ENCODE data around the gene AP4B1. TPM values are rescaled to one million over a fixed set of nuclear protein-coding genes. Genes with fewer than 3 reads are reported as not detected.

AP4B1 gene
- total and polyA plus RNA-seq, 2 of the 13 experiments (the other 11 are each of a cell fraction or from before 2014, with no cell fraction given), result 8.5 to 12.0 TPM

DNA sequence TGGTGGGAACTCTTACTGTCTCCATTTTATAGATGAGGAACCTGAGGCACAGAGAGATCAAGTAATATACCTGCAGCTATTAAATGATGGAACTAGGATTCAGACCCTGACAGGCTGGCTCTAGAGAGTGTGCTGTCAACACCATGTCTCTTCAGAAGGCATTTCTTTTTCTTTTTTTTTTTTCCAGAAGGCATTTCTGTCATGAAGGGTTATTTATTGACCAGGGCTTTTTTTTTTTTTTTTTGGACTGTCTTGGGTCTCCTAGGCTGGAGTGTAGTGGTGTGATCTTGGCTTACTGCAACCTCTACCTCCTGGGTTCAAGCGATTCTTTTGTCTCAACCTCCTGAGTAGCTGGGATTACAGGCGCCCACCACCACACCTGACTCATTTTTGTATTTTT, 47.1 kb upstream of the AP4B1 start:
- Histone ChIP-seq H3K9me3 (ENCODE audit: low read length) (no peaks in the 10 kb centered on the region), H3K4me2 (ENCODE audit: low read depth, low read length) (no peak overlapping the region), H3K9ac (ENCODE audit: insufficient read depth, low read depth, low read length) (no peak overlapping the region), H3K27me3 (ENCODE audit: control insufficient read depth in 1 of 2, insufficient read depth in 2 of 2, low read length in 2 of 2) (no peaks in the 10 kb centered on the region), H2AFZ (ENCODE audit: low read length) (no peak overlapping the region), H3K4me3 (replicated peaks in 1 of 3; ENCODE audit: insufficient read depth in 1 of 3, low read depth in 2 of 3, low read length in 3 of 3) (no peak overlapping the region), H3K36me3 (replicated peaks in 1 of 2; ENCODE audit: control insufficient read depth in 1 of 2, insufficient read depth in 2 of 2, low read length in 2 of 2) (peaks cover 4 to 28% of the 10 kb centered on the region in 2 experiments; a peak in 3 of 5 replicates), H3K79me2 (ENCODE audit: insufficient read depth, low read length) (peaks cover 40% of the 10 kb centered on the region), H3K27ac (ENCODE audit: extremely low read length, insufficient read depth, low read length) (no peak overlapping the region), H3K4me1 (ENCODE audit: insufficient read depth, low read length) (peaks cover 34% of the 10 kb centered on the region), H4K20me1 (ENCODE audit: insufficient read depth, low read length) (peaks cover 8% of the 10 kb centered on the region; the same call in 1 of the 2 replicates)
- 100% methylated on average over 2 of the region's 2 CpGs for WGBS (ENCODE audit: low lambda C conversion rate)
- POLR2A ChIA-PET, result interaction anchor here (1.2 kb wide), 1 partner anchor 139 kb away, joined by 3 read pairs; the partner anchor contains the start of gene RSBN1
- DNase-seq (ENCODE audit: low spot score) (no peak), ATAC-seq (no peak), FAIRE-seq (no peak)
- CTCF ChIA-PET (ENCODE audit: low intra/inter-chr PET ratio, low total read pairs), result no interaction called here
- intact Hi-C loops (cut with micrococcal nuclease; ENCODE audit: unreplicated experiment) (no loop called here), in situ Hi-C loops (cut with HindIII; ENCODE audit: extremely low pct_ligation_motif_present, low pct_unique_long_range_greater_than_20kb) (no loop called here)
- no TSS peak for BruUV-seq (replicated peaks)
- TF ChIP-seq, protein P1, sequence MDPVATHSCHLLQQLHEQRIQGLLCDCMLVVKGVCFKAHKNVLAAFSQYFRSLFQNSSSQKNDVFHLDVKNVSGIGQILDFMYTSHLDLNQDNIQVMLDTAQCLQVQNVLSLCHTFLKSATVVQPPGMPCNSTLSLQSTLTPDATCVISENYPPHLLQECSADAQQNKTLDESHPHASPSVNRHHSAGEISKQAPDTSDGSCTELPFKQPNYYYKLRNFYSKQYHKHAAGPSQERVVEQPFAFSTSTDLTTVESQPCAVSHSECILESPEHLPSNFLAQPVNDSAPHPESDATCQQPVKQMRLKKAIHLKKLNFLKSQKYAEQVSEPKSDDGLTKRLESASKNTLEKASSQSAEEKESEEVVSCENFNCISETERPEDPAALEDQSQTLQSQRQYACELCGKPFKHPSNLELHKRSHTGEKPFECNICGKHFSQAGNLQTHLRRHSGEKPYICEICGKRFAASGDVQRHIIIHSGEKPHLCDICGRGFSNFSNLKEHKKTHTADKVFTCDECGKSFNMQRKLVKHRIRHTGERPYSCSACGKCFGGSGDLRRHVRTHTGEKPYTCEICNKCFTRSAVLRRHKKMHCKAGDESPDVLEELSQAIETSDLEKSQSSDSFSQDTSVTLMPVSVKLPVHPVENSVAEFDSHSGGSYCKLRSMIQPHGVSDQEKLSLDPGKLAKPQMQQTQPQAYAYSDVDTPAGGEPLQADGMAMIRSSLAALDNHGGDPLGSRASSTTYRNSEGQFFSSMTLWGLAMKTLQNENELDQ (CRISPR knock-in tag; IDR thresholded peaks at IDR 0.05; ENCODE audit: borderline replicate concordance), result no peak
- no peak for TF ChIP-seq ATAD3A (CRISPR knock-in tag; IDR thresholded peaks at IDR 0.05)
- TF ChIP-seq, protein P2, sequence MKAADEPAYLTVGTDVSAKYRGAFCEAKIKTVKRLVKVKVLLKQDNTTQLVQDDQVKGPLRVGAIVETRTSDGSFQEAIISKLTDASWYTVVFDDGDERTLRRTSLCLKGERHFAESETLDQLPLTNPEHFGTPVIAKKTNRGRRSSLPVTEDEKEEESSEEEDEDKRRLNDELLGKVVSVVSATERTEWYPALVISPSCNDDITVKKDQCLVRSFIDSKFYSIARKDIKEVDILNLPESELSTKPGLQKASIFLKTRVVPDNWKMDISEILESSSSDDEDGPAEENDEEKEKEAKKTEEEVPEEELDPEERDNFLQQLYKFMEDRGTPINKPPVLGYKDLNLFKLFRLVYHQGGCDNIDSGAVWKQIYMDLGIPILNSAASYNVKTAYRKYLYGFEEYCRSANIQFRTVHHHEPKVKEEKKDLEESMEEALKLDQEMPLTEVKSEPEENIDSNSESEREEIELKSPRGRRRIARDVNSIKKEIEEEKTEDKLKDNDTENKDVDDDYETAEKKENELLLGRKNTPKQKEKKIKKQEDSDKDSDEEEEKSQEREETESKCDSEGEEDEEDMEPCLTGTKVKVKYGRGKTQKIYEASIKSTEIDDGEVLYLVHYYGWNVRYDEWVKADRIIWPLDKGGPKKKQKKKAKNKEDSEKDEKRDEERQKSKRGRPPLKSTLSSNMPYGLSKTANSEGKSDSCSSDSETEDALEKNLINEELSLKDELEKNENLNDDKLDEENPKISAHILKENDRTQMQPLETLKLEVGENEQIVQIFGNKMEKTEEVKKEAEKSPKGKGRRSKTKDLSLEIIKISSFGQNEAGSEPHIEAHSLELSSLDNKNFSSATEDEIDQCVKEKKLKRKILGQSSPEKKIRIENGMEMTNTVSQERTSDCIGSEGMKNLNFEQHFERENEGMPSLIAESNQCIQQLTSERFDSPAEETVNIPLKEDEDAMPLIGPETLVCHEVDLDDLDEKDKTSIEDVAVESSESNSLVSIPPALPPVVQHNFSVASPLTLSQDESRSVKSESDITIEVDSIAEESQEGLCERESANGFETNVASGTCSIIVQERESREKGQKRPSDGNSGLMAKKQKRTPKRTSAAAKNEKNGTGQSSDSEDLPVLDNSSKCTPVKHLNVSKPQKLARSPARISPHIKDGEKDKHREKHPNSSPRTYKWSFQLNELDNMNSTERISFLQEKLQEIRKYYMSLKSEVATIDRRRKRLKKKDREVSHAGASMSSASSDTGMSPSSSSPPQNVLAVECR (CRISPR knock-in tag; IDR thresholded peaks at IDR 0.05; ENCODE audit: borderline replicate concordance), result no peak
- TF ChIP-seq, protein P3, sequence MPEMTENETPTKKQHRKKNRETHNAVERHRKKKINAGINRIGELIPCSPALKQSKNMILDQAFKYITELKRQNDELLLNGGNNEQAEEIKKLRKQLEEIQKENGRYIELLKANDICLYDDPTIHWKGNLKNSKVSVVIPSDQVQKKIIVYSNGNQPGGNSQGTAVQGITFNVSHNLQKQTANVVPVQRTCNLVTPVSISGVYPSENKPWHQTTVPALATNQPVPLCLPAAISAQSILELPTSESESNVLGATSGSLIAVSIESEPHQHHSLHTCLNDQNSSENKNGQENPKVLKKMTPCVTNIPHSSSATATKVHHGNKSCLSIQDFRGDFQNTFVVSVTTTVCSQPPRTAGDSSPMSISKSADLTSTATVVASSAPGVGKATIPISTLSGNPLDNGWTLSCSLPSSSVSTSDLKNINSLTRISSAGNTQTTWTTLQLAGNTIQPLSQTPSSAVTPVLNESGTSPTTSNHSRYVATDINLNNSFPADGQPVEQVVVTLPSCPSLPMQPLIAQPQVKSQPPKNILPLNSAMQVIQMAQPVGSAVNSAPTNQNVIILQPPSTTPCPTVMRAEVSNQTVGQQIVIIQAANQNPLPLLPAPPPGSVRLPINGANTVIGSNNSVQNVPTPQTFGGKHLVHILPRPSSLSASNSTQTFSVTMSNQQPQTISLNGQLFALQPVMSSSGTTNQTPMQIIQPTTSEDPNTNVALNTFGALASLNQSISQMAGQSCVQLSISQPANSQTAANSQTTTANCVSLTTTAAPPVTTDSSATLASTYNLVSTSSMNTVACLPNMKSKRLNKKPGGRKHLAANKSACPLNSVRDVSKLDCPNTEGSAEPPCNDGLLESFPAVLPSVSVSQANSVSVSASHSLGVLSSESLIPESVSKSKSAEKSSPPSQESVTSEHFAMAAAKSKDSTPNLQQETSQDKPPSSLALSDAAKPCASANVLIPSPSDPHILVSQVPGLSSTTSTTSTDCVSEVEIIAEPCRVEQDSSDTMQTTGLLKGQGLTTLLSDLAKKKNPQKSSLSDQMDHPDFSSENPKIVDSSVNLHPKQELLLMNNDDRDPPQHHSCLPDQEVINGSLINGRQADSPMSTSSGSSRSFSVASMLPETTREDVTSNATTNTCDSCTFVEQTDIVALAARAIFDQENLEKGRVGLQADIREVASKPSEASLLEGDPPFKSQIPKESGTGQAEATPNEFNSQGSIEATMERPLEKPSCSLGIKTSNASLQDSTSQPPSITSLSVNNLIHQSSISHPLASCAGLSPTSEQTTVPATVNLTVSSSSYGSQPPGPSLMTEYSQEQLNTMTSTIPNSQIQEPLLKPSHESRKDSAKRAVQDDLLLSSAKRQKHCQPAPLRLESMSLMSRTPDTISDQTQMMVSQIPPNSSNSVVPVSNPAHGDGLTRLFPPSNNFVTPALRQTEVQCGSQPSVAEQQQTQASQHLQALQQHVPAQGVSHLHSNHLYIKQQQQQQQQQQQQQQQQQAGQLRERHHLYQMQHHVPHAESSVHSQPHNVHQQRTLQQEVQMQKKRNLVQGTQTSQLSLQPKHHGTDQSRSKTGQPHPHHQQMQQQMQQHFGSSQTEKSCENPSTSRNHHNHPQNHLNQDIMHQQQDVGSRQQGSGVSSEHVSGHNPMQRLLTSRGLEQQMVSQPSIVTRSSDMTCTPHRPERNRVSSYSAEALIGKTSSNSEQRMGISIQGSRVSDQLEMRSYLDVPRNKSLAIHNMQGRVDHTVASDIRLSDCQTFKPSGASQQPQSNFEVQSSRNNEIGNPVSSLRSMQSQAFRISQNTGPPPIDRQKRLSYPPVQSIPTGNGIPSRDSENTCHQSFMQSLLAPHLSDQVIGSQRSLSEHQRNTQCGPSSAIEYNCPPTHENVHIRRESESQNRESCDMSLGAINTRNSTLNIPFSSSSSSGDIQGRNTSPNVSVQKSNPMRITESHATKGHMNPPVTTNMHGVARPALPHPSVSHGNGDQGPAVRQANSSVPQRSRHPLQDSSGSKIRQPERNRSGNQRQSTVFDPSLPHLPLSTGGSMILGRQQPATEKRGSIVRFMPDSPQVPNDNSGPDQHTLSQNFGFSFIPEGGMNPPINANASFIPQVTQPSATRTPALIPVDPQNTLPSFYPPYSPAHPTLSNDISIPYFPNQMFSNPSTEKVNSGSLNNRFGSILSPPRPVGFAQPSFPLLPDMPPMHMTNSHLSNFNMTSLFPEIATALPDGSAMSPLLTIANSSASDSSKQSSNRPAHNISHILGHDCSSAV (CRISPR knock-in tag; IDR thresholded peaks at IDR 0.05; ENCODE audit: borderline replicate concordance), result no peak
- no peak for TF ChIP-seq MZF1 (CRISPR knock-in tag; IDR thresholded peaks at IDR 0.05; ENCODE audit: borderline replicate concordance)
- TF ChIP-seq, protein P4, sequence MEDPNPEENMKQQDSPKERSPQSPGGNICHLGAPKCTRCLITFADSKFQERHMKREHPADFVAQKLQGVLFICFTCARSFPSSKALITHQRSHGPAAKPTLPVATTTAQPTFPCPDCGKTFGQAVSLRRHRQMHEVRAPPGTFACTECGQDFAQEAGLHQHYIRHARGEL (CRISPR knock-in tag; IDR thresholded peaks at IDR 0.05), result no peak
- no peak for TF ChIP-seq CEBPG (CRISPR knock-in tag; IDR thresholded peaks at IDR 0.05)
- no peak for TF ChIP-seq SSRP1 (CRISPR knock-in tag; IDR thresholded peaks at IDR 0.05)
- no peak for TF ChIP-seq HNRNPLL (IDR thresholded peaks at IDR 0.05; ENCODE audit: low read depth, low read length, poor library complexity, severe bottlenecking)

Measured in HepG2 (cell line).